HG02938 (cell line): ENCODE results near the gene RPL14.
"Not testable (repeated sequence)": the region's sequence is repeated elsewhere in the genome, so short reads cannot be mapped to it uniquely, and the experiment has no call there.

Experiments used
- ATAC-seq: cut with Tn5 transposase; IDR thresholded peaks from one replicate; pipeline ENCODE4 v1.9.1; 2021; ENCODE audit warnings: mild to moderate bottlenecking, moderate library complexity; ENCODE audit not compliant: unreplicated experiment

RPL14 gene

DNA sequence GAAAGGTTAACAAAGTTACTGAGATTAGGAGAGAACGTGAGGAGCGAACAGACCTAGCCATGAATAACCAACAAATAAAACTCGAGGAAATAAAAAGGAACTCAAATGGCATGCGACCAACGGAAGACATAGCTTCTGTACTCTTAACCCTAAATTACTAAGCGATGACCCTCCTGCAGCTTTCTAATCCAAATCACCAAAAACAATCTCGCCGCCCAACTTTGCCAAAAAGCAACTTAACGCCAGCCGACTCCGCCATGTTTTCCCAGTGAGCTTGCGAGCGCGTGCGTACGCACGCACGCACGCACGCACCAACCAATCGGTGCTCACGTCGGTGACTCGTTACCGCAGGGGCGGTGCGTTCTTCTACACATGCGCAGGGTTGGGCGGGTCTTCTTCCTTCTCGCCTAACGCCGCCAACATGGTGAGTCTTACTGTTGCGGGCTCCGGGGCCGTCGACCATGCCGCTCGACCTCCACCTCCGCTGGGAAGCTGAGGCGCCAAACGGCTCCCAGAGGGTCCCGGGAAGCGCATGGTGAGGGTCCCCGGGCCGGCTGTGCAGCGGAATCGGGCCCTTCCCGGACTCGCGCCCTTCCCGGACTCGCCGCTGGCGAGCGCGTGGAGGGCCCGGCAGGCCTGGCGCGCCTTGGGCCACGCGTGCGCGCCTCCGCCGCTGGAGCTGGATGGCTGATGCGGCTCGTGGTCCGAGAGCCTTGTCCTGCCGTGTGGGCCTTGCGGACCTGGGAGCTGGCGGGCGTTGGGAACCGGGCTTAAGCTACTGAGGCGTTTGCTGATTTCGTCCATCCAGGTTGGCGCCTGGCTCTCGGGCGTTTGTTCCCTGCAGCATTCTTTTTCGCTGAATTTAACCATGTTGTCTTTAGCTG, at the start of gene RPL14:
Gene RPL14 (plus strand): TSS at position 400 of the 884 bp plus-strand sequence. CDS start 133 bp downstream, at position 533.
- ATAC-seq: peak; percentile 59

GRCh38 chr3:40407611-40408010, 49.5 kb upstream of the RPL14 start:
- ATAC-seq: no peak

DNA sequence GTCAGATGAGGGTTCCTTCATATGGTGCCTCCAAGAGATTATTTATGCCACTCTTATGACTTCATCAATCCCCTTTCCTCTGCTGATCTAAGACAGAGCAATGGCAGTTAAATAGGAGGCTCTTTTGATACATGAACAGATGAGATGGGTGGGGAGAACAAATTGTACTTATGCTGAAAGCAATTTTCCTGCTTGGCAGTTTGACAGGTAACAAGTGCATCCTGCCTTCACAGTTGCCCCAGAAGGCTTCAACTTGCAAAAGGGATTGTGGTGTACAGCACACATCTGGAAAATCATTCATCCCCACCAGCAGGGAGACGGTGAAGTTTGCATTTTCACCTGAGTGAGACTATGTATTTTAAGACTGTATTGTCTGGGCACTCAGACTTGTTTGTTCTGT, 42.9 kb upstream of the RPL14 start:
- no peak for ATAC-seq

DNA sequence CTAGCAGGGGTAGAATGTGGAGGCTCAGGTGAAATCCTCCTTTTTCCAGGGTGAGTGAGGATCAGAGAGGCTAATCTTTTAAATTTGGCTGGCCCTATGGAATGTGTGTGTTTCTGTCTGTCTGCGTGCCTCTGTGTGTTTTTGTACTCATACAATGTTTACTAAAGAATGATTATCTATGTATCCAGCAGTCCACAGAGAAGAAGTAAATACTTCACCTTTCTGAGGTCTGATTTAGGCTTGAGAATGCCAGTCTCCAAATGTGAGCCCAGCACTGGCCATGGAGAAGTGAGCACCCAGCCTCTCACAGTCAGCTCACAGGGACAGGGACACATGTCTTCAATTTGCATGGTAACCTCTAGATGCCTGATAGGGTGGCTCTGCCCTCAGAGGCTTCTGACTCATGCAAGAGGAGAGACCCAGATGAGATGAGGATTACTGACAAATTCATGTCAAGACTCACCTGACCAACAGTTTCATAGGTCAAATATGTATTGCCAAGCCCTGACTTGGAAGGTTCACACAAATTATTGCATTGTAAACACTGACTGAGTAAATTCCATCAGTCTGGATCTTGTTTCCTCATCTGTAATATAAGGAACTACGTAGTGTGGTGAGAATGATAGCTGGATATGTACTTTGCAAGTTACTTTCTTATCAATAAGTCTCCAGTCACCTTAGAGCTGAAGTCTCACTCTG, 39.1 kb upstream of the RPL14 start:
- no peak for ATAC-seq

GRCh38 chr3:40422861-40423260, 34.3 kb upstream of the RPL14 start:
- ATAC-seq: no peak

GRCh38 chr3:40427045-40427669, 30.0 kb upstream of the RPL14 start:
- ATAC-seq: no peak

GRCh38 chr3:40432793-40433192, 24.3 kb upstream of the RPL14 start:
- ATAC-seq: no peak

- ATAC-seq: no peak
Observed at GRCh38 chr3:40437889-40438288, 19.2 kb upstream of the RPL14 start.

GRCh38 chr3:40445062-40445461, 12.1 kb upstream of the RPL14 start:
- no peak for ATAC-seq

GRCh38 chr3:40445880-40446279, 11.3 kb upstream of the RPL14 start:
- ATAC-seq: no peak

GRCh38 chr3:40450438-40450837, 6.7 kb upstream of the RPL14 start:
- no peak for ATAC-seq

DNA sequence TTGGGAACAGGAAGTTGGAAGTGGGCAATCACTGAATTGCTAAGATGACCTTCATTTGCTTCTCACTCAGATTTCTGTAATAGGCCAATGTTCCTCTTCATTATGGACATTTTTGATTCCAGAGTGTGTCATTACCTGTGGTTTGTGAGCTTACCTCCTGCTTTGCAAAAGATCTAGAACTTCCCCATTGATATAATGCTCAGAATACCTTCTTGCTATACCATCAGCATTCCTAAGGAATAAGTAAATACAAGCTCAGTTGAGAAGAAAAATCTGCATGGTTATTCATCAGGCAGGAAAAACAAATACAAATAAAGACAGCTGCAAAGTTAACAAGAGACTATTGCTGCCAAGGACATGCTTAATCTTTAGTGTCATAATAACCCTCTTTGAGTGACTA, 5.6 kb upstream of the RPL14 start:
- no peak for ATAC-seq

- ATAC-seq: no peak
Observed at GRCh38 chr3:40452057-40452456, 5.1 kb upstream of the RPL14 start.

- peak; percentile 1 for ATAC-seq
Observed at GRCh38 chr3:40452562-40452875, 4.6 kb upstream of the RPL14 start.

DNA sequence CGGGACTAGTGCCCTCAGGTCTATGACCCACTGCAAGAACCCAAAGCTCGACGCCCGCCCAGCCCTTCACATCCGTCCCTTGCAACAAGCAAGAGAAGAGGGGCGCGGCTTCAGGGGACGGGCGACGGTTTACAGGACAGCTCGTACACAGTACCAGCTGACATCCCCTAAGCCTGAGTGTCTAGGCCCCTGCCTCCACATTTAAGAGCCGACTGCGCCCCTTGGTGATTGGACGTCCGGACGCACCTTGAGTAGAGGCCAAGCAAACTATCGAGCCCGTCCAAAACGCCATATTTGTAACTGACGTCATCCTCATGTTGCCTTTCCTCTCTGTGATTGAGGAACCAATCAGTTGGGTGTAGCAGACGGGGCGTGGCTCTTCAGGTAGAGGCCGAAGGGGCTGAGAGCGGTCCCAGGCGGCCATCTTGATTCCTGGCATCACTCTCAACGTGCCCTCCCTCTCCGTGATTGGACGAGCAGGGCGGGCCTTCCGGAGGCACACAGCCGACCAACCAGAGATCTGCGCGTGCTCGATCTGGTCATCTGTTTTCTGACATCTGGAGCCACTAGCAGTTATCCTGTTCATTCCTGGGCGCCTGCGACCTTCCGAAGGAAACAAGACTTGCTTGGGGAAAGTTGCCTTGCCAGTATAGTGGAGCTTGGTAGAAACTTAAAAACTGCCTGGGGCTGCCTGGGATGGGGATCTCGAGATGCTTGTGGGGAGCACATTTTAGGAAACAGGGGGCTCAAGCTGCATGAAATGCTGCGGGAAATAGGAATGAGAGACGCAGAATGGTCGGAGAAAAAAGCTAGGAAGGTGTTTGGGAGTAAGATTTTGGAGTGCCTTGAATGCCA, 4.0 kb upstream of the RPL14 start:
- ATAC-seq: peak; percentile 95

DNA sequence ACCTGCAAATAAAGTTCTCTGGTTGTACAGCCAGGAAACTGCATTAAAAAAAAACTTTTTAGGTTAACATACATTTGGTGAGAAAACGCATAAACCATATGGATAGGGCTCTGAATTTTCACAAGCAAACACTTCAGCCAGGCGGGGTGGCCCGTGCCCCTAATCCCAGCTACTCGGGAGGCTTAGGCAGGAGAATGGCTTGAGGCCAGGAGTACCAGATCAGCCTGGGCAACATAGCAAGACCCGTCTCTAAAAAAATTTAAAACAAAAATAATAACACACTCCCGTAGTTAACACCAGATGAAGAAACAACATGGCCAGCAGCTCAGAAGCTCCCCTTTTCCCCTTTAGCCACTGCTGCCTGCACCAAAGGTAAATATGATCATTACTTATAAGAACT, 3.2 kb upstream of the RPL14 start:
- no peak for ATAC-seq

DNA sequence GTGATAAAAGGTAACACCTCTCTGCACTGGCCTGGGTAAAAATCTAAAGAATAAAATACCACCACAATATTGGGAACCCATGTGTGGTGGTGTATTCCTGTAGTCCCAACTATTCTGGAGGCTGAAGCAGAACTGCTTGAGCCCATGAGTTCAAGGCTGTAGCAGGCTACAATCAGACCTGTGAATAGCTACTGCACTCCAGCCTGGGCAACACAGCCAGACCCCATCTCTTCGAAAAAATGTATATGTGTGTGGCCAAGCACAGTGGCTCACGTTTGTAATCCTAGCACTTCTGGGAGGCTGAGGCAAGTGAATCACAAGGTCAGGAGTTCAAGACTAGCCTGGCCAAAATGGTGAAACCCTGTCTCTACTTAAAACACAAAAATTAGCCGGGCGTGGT, 1.8 kb upstream of the RPL14 start:
- no peak for ATAC-seq

- no peak for ATAC-seq
Observed at GRCh38 chr3:40456279-40456939, 730 bp upstream of the RPL14 start.

- ATAC-seq: no peak
Observed at GRCh38 chr3:40458473-40458872, 1.3 kb downstream of the RPL14 start.

GRCh38 chr3:40460481-40460880, 3.3 kb downstream of the RPL14 start:
- ATAC-seq: not testable (repeated sequence)
